T47D (cell line): Measurements from ENCODE around the gene YTHDC2.

ENCODE experiments used
- DNase-seq, 2 experiments: peaks; one replicate each; pipeline versions ENCODE4 v3.0.0 to v3.0.0-alpha.2; 2011 to 2012; ENCODE audit warnings: low read depth in 1 of 2, low spot score in 1 of 2
- JUND ChIP-seq: IDR thresholded peaks from 2 replicates; pipeline ENCODE4 v1.6.1; 2012; ENCODE audit warnings: low read depth
- in situ Hi-C: cut with HindIII; loops from 2 replicates; pipeline ENCODE4 v1.10.0; 2016; ENCODE audit warnings: low sequenced_read_pairs, low pct_unique_long_range_greater_than_20kb

The YTHDC2 gene

DNA sequence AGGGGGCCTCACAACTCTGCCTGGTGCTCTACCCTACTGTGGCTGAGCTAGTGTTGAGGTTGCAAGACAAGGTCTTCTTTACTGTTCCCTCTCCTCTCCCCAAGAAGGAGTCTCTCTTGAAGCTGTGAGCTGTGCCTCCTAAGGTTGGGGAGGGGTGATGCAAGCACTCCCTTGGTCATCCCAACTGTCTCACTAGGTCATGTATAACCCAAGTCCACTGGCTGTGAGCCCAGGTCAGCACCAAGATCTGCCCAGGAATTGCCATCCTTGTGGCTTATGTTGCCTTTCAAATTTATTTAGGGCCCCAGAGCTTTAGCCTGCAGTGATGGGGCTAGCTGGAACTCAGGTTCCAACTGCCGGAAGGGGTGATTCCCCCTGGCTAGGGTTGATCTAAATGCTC, 10.3 kb upstream of the YTHDC2 start:
- in situ Hi-C loops, result no loop called here
- DNase-seq, result no peak
- no peak for TF ChIP-seq JUND

DNA sequence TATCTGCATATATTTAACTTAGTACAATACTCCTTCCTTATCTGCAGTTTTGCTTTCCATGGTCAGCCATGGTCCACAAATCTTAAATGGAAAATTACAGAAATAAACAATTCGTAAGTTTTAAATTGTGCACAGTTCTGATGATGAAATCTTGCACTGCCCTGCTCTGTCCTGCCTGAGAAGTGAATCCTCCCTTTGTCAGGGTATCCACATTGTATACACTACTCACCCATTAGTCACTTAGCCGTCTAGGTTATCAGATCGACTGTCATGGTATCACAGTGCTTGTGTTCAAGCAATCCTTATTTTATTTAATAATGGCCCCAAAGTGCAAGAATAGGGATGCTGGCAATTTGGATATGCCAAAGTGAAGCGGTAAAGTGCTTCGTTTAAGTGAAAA, 8.3 kb upstream of the YTHDC2 start:
- no peak for DNase-seq
- in situ Hi-C loops, result no loop called here
- TF ChIP-seq JUND, result no peak

- no peak for TF ChIP-seq JUND
- DNase-seq, result no peak
- in situ Hi-C loops, result no loop called here
These were observed 5.9 kb upstream of the YTHDC2 start for GRCh38 chr5:113507601-113508000.

DNA sequence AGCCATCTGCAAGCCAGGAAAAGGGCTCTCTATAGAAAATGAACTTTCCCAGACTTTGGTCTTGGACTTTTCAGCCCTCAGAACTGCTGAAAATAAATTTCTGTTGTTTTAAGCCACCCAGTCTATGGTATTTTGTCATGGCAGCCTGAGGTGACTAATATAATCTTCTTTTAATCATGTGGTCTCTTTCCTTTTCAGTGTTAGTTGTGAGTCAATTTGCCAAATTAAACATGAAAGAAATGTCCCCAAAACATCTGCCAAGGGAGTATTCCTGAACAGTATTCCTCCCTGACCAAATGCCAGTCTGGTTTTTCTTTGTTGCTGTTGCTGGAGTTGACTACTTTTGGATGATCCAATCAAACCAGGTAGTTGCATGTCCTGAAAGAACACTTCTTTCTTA, 4.7 kb upstream of the YTHDC2 start:
- in situ Hi-C loops, result no loop called here
- DNase-seq, result no peak
- no peak for TF ChIP-seq JUND

GRCh38 chr5:113510836-113511451, 2.5 kb upstream of the YTHDC2 start:
- DNase-seq, result peak in 1 of 2 experiments; percentile 70
- in situ Hi-C loops, result no loop called here
- TF ChIP-seq JUND, result no peak

GRCh38 chr5:113512341-113512740, 1.2 kb upstream of the YTHDC2 start:
- TF ChIP-seq JUND, result no peak
- no peak for DNase-seq
- in situ Hi-C loops, result no loop called here

GRCh38 chr5:113514289-113514635, 768 bp downstream of the YTHDC2 start:
- no peak for TF ChIP-seq JUND
- no peak for DNase-seq
- in situ Hi-C loops, result no loop called here

DNA sequence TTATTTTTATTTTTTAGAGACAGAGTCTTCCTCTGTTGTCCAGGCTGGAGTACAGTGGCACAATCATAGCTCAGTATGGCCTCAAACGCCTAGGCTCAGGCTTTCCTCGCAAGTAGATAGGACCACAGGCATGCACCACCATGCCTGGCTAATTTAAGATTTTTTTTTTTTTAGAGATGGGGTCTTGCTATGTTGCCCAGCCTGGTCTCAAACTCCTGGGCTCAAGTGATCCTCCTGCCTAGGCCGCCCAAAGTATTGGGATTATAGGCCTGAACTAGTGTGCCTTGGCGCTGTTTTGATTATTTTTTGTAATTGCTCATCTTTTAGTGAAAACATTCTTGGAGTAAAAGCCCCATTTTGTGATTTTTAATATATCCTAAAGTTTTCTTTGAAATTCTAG, 5.4 kb downstream of the YTHDC2 start:
- in situ Hi-C loops, result no loop called here
- TF ChIP-seq JUND, result no peak
- DNase-seq, result no peak

DNA sequence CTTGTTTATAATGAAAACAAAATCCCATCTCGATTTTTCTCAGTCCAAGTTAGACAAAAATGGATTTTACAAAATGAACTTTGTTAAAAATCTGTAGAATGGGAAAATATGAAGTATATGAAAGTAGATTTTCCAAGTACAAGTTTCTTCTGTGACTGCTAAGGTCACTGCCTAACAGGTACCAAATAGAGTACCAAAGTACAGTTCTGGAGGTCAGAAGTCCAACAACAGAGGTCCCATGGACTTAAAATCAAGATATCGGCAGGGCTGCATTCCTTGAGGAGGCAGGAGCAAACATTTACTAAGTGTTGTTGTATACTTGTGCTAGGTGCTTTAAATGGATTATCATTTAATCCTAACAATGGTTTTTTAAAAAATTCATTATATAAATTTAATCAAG, 5.9 kb downstream of the YTHDC2 start:
- in situ Hi-C loops, result no loop called here
- no peak for TF ChIP-seq JUND

DNA sequence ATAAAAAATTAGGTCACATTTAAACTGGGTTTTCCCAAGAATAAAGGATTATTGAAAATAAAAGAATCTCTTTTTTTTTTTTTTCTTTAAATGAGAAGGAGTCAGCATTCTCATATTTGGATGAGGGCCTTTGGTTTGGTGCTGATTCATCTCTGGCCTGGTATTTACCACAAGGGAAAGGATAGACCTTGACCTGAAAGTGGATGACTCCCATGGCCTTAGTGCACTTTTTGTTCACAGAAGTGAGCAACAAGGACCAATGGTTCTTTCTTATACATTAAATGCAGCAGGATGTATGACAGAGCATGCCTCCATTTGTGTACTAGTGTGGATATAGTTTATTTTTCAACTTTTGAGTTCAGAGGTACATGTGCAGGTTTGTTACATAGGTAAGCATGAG, 6.9 kb downstream of the YTHDC2 start:
- in situ Hi-C loops, result no loop called here
- no peak for DNase-seq
- TF ChIP-seq JUND, result no peak

More for the DNA sequence above, 5.9 kb downstream of the YTHDC2 start:
- DNase-seq, result no peak

DNA sequence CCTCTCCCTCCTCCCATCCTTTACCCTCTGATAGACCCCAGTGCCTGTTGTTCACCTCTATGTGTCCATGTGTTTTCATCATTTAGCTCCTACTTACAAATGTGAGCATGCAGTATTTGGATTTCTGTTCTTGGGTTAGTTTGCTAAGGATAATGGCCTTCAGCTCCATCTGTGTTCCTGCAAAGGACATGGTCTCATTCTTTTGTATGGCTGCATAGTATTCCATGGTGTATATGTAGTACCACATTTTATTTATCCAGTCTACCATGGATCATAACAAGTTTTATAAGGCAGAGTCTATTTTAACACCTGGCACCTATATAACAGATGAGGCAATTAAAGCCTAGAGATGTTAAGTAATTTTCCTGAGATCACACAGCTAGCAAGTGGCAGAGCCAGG, 7.4 kb downstream of the YTHDC2 start:
- DNase-seq, result no peak
- in situ Hi-C loops, result no loop called here
- no peak for TF ChIP-seq JUND

GRCh38 chr5:113523168-113523567, 9.7 kb downstream of the YTHDC2 start:
- DNase-seq, result no peak
- TF ChIP-seq JUND, result no peak
- in situ Hi-C loops, result no loop called here

- no peak for DNase-seq
- no peak for TF ChIP-seq JUND
- in situ Hi-C loops, result no loop called here
These were observed 11.4 kb downstream of the YTHDC2 start for GRCh38 chr5:113524927-113525326.

DNA sequence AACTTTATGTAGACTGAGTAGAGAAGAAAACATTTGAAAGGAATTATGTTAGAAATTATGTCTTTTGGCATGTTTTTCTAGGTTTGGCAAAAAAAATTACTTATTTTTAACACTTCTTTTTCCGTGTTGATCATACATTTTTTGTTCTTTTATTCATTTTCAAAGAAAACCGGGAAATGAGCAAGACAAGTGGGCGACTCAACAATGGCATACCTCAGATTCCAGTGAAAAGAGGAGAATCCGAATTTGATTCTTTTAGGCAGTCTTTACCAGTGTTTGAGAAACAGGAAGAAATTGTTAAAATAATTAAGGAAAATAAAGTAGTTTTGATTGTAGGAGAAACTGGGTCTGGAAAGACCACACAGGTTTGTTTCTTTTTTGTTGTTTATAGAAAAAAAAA, 12.9 kb downstream of the YTHDC2 start:
- DNase-seq, result no peak
- in situ Hi-C loops, result no loop called here

GRCh38 chr5:113527746-113528145, 14.3 kb downstream of the YTHDC2 start:
- no peak for TF ChIP-seq JUND
- DNase-seq, result no peak
- in situ Hi-C loops, result no loop called here

More for the DNA sequence above, 12.9 kb downstream of the YTHDC2 start:
- TF ChIP-seq JUND, result no peak
